NCI-H146 treated with DMSO at 0.1 percent for 48 hours (cell line): ENCODE results near the gene C13orf46.

Source experiments
- DNase-seq: peaks from one replicate; lab custom pipeline; 2025; ENCODE audit not compliant: unreplicated experiment; lab: John Stamatoyannopoulos, UW

Gene C13orf46

GRCh38 chr13:114010401-114011101 is 36.7 kb upstream of the C13orf46 start:
- DNase-seq, result no peak

DNA sequence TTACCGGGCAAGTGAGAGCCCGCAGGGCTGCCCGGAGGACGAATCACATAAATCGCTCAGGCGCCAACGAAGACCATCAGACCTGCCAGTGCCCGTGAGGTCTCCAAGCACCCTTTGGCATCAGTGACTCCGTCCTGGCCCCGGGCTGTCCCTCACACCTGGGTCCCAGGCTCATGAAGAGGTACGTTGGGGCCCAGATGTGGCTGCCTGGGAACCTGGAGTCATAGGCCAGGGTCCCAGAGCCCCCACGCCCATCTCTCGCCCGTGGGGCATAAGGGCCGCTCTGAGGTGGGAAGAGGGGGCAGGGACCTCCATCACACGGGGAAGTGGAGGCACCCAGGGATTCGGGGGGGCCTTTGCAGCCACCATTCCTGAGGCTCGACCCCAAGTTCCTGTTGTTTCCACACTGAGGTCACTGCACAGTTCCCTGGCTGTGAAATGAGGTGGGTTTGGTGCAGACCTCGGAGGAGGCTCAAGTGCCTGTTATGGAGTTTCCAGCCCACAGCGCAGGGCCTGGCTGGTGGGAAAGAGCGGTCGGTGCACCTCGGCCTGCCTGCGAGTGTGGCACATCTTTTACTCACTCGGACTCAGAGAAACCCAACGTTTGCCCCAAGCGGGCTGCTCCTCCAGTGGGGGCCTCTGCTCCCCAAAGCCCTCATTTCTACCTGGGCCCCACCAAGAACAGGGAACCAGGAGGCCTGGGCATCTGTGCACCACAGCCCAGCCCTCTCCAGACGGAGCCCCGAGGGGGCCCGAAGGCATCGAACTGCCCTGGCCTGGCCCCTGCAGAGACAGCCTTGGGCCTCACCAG is 35.9 kb upstream of the C13orf46 start:
- no peak for DNase-seq

GRCh38 chr13:114008964-114009589 is 35.2 kb upstream of the C13orf46 start:
- DNase-seq, result no peak

GRCh38 chr13:114007566-114007965 is 33.7 kb upstream of the C13orf46 start:
- DNase-seq, result no peak

GRCh38 chr13:114005206-114005724 is 31.4 kb upstream of the C13orf46 start:
- no peak for DNase-seq

DNA sequence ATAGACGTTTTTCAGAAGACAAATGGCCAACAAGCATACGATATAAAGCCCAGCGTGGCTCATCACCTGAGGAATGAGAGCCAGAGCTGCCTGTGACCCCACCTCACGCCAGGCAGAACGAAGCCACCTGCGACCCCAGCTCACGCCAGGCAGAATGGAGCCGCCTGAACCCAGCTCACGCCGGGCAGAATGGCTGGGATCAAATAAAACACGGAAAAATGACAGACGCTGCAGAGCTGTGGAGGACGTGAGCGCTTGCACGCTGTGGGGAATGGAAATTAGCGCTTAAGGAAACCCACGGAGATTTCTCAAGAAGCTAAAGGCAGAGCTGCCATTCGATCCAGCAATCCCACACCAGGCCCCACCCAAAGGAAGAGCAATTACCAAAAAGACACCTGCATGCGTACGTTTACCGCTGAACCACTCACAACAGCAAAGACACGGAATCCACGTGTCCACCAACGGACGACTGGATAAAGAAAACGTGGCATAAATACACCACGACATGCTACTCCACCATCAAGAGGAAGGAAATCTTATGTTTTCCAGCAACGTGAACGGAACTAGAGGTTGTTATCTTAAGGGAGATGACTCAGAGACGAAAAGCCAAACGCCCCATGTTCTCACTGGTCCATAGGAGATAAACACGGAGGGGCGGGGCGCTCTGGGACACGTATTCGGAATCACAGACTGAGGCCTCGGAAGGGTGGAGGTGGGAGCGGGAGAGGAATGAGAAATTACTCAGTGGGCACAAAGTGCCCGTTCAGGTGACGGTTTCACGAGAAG is 30.7 kb upstream of the C13orf46 start:
- DNase-seq, result no peak

- no peak for DNase-seq
These were observed 29.0 kb upstream of the C13orf46 start for GRCh38 chr13:114002771-114003321.

- no peak for DNase-seq
These were observed 28.2 kb upstream of the C13orf46 start for GRCh38 chr13:114002009-114002544.

GRCh38 chr13:114001331-114002008 is 27.6 kb upstream of the C13orf46 start:
- no peak for DNase-seq

- DNase-seq, result no peak
These were observed 26.5 kb upstream of the C13orf46 start for GRCh38 chr13:114000151-114001040.

GRCh38 chr13:113999618-113999910 is 25.7 kb upstream of the C13orf46 start:
- DNase-seq, result no peak

DNA sequence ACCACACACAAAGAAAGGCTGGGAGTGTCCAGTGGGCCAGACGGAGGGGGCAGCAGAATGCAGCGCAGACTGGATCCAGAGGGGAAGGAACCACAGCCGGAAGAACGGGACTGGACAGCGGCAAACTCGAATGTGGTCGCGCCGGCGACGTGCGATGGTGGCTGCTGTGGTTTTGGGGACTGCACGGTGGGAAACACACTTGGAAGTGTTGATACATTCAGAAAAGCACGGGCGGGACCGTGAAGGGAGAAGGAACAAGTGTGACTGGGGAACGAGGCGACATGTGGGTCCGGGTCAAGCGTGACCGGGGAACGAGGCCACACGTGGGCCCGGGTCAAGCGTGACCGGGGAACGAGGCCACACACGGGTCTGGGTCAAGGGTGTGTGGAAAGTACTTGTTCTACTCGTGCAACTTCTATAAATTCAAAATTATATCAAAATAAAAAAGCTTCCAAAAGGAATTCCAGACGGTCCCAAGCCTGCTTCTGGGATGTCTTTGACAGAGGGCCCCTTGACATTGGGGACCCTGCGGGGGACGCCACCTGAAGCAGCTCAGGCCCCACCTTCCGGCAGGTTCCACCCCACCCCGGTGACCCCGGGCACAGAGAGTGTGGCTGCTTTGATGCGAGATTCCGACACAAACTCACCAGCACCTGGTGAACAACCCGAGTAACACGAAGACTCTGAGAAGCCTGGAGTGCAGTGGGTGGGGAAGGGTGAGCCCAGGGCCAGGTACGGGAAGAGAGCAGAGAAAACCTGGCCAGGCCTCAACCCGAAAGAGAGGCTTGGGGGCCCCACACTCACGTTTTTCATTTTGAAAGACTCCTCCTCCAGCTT is 25.1 kb upstream of the C13orf46 start:
- DNase-seq, result no peak

DNA sequence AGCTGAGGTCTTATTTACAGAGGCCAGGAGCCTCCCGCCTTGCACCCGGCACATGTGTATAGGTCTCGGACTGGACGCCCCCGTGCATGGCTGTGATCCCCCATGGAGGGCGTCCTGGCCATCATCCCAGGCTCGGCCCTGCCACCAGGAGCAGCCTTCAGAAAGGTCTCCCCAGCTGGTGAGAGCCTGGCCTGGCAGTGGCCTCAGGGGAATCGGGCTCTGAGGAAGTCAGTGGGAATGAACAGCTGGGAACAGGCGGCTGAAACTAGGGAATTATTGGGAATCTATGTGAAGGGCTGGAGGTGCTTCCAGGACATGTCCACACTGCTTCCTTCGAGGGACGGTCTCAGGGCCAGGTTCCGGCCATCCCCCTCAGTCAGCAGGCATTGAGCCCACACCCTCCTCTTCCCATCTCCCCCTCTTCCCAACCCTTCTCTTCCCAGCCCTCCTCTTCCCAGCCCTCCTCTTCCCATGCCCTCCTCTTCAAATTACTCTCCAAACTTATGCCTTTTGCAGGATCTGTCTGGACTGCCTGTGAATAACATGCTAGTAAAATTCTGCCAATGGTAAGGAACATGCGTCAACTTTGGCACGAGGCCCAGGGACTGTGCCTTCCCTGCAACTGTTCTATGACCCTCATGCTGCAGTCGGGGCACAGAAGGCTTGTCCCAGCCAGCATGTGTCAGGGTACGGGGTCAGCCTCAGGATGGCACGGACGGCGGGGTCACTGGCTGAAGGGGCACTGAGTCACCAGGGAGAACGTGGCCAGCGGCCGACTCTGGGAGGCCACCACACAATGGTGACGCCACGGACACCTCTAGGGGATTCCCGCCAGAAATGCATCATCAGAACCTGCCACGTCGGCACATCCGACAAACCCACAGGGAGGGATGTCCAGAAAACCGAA is 24.2 kb upstream of the C13orf46 start:
- no peak for DNase-seq

DNA sequence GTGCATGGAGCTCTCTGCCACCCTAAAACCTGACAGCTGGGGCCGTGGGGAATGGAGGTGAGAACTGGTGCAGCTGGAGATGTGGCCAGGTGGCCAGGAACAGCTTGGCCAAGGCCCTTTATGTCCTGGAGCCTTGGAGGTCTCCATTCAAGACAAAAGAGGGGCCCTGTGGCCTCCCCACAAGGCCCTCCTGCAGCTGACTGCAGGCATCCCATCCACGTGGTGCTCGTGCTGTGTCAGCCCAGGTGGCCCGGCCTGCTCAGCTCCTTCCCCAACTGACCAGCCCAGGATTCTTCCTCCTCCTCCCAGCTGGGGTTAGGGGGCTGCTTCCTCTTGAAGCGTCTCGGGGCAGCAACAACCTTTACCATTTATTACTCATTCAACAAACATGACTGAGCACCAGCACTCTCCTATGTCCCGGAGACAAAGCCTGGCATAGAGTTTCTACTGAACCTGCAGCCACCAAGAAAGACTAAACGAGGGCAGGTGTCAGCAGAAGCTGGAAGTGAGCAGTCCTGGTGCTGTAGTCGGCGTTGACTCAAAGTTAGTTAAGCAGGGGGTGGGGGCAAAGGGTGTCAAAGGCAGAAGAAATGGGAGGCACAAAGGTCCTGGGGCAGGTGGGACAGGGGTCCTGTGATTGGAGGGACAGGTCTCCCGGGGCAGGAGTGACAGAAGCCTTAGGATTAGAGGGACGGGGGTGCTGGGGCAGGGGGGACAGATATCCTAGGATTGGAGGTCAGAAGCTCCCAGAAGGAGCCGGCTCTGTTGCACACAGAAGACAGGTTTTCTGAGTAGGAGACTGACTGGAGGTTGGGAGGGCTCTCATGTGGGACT is 23.3 kb upstream of the C13orf46 start:
- DNase-seq, result no peak

DNA sequence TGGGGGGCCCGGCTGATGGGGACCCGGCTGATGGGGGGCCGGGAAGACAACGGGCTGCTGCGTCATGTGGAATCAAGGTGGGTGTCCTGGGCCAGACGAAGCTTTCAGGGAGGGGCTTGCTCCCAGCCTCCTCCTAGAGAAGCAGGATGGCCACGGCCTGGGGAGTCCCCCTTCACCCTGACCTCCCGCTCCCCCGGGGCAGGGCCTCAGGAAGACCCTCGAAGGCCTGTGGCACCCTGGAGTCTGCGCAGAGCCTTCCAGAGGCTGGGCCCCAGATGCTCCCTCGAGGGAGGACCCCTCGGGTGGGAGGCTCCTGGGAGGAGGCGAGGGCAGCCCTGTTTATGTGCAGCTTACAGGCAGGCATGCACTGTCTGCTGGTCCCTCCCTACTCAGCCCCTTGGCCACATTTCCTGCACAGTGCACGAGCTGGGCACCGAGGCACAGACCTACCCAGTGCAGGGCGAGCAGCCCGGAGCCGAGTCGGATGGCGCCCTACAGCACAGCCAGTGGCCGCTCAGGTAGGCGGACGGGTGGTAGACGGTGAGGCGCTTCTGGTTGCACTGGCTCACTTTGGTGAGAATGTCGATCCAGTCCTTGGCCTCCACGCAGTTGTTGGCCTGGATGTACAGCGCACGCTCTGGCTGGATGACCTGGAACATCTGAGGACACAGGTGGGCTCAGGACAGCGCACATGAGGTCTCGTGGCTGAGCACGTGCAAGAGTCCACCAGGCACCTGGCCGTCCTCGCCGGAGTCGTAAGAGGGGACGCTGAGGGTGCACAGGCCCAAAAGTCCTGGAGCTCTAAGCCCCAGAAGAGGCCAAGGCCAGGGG is 22.4 kb upstream of the C13orf46 start:
- DNase-seq, result no peak
